Measurements from ENCODE around the gene UBL3.

The UBL3 gene

DNA sequence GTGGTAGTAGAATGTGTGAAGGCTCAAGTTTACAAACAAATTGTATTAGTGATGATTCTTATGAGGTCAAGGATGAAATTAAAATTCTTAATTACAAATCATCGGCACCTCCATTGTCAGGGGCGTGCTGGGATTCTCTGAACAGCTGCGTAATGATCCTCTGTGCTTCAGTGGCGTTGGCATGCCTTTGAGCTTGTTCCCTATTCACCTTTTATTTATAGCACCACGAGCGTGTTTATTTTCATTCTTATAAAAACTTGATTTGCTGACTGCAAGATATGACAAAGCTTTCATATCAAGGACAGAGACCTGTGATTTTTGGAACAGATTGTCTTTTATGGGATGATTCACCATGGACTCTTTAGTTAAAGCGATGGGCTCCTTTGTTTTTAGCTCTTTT lies 18.2 kb upstream of the UBL3 start:
- no peak overlapping the region for H3K9ac ChIP-seq
- H3K27ac ChIP-seq = no peak overlapping the region
- H3K4me1 ChIP-seq (ENCODE audit: low read depth, poor library complexity, severe bottlenecking) = no peaks in the 10 kb centered on the region
- no peak overlapping the region for H3K4me3 ChIP-seq (IDR thresholded peaks at IDR 0.05; ENCODE audit: insufficient read depth, low read depth, low read length)
- no peaks in the 10 kb centered on the region for H3K79me2 ChIP-seq (ENCODE audit: insufficient read depth, low read depth)
- H3K4me2 ChIP-seq = no peak overlapping the region
- no peak overlapping the region for H2AFZ ChIP-seq (ENCODE audit: low read depth)
- no peaks in the 10 kb centered on the region for H3K36me3 ChIP-seq (ENCODE audit: insufficient read depth)
- no peaks in the 10 kb centered on the region for H3K27me3 ChIP-seq (ENCODE audit: insufficient read depth, low read depth)
- TF ChIP-seq, protein P1, sequence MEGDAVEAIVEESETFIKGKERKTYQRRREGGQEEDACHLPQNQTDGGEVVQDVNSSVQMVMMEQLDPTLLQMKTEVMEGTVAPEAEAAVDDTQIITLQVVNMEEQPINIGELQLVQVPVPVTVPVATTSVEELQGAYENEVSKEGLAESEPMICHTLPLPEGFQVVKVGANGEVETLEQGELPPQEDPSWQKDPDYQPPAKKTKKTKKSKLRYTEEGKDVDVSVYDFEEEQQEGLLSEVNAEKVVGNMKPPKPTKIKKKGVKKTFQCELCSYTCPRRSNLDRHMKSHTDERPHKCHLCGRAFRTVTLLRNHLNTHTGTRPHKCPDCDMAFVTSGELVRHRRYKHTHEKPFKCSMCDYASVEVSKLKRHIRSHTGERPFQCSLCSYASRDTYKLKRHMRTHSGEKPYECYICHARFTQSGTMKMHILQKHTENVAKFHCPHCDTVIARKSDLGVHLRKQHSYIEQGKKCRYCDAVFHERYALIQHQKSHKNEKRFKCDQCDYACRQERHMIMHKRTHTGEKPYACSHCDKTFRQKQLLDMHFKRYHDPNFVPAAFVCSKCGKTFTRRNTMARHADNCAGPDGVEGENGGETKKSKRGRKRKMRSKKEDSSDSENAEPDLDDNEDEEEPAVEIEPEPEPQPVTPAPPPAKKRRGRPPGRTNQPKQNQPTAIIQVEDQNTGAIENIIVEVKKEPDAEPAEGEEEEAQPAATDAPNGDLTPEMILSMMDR (conservative IDR thresholded peaks at IDR 0.05; ENCODE audit: low read depth, low read length) = no peak
- H4K20me1 ChIP-seq (ENCODE audit: insufficient read depth) = no peaks in the 10 kb centered on the region

DNA sequence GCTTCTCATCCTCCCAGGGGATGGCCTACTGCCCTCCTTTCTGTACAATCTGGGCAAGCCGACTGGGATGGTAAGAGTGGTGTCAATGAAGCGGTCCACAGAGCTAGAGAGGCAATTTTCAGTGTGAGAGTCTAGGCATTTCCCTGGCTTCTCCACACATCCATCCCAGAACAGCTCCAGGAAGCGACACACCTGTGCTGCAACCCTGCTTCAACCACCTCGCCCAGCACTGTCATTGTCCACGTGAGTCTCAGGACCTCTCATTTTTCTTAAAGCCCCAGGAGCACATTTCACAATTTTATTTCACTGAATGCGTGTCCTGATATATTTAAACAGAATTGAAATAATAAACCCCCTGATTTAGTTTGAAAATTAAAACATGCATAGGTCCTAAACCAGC lies 15.5 kb upstream of the UBL3 start:
- Histone ChIP-seq H3K4me3 (IDR thresholded peaks at IDR 0.05; ENCODE audit: insufficient read depth, low read depth, low read length) (no peak overlapping the region), H3K27me3 (ENCODE audit: insufficient read depth, low read depth) (no peaks in the 10 kb centered on the region), H3K4me2 (no peak overlapping the region), H3K79me2 (ENCODE audit: insufficient read depth, low read depth) (no peaks in the 10 kb centered on the region), H4K20me1 (ENCODE audit: insufficient read depth) (no peaks in the 10 kb centered on the region), H3K9ac (no peak overlapping the region), H2AFZ (ENCODE audit: low read depth) (no peak overlapping the region), H3K27ac (no peak overlapping the region), H3K36me3 (ENCODE audit: insufficient read depth) (no peaks in the 10 kb centered on the region), H3K4me1 (ENCODE audit: low read depth, poor library complexity, severe bottlenecking) (no peaks in the 10 kb centered on the region)
- TF ChIP-seq, protein P1 (conservative IDR thresholded peaks at IDR 0.05; ENCODE audit: low read depth, low read length) = no peak

DNA sequence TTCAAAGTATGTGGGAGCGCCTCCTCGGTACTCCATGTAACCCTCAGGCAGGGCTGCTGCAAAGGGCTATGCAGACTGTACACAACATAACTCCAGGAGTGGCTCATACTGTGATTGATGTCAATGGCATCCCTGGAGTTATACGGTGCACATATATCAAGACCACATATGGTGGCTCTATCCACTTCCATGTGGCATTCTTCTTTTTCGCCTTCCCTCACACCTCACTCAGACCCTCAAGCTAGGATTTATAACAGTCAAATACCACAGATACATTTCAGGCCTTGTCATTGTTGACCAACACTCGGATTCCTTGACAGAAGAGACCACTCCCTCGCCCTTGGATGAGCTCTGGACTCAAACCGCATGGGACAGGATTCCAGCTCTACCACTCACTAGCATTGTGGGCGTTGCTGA lies 11.3 kb upstream of the UBL3 start:
- H3K79me2 ChIP-seq (ENCODE audit: insufficient read depth, low read depth) = no peaks in the 10 kb centered on the region
- no peak overlapping the region for H3K27ac ChIP-seq
- no peaks in the 10 kb centered on the region for H3K4me1 ChIP-seq (ENCODE audit: low read depth, poor library complexity, severe bottlenecking)
- no peak overlapping the region for H3K9ac ChIP-seq
- no peaks in the 10 kb centered on the region for H3K27me3 ChIP-seq (ENCODE audit: insufficient read depth, low read depth)
- no peak overlapping the region for H3K4me3 ChIP-seq (IDR thresholded peaks at IDR 0.05; ENCODE audit: insufficient read depth, low read depth, low read length)
- H3K36me3 ChIP-seq (ENCODE audit: insufficient read depth) = no peaks in the 10 kb centered on the region
- TF ChIP-seq, protein P1 (conservative IDR thresholded peaks at IDR 0.05; ENCODE audit: low read depth, low read length) = no peak
- H4K20me1 ChIP-seq (ENCODE audit: insufficient read depth) = no peaks in the 10 kb centered on the region
- no peak overlapping the region for H3K4me2 ChIP-seq
- H2AFZ ChIP-seq (ENCODE audit: low read depth) = no peak overlapping the region

DNA sequence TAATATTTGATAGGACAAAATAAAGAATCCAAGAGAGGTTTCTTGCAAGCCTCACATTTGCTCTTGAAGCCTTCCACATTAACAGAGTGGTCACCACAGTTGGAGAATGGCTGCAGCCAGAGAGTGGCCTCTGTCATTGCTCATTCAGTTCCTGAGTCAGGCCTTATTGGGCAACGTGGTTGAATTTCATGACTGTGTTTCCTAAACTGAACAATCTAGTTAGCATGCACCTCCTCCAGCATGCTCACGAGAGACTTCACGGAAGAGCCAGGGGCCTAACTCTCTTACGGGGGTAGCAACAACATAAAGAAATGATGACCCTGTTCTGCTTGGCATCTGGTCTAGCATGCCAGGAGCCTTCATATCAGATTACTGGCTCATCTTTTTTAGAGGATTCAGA lies 9.6 kb upstream of the UBL3 start:
- Histone ChIP-seq H3K4me3 (IDR thresholded peaks at IDR 0.05; ENCODE audit: insufficient read depth, low read depth, low read length) (no peak overlapping the region), H3K9ac (no peak overlapping the region), H3K4me1 (ENCODE audit: low read depth, poor library complexity, severe bottlenecking) (no peaks in the 10 kb centered on the region), H4K20me1 (ENCODE audit: insufficient read depth) (no peaks in the 10 kb centered on the region), H3K27ac (no peak overlapping the region), H3K4me2 (no peak overlapping the region), H2AFZ (ENCODE audit: low read depth) (no peak overlapping the region), H3K36me3 (ENCODE audit: insufficient read depth) (no peaks in the 10 kb centered on the region), H3K79me2 (ENCODE audit: insufficient read depth, low read depth) (no peaks in the 10 kb centered on the region), H3K27me3 (ENCODE audit: insufficient read depth, low read depth) (no peaks in the 10 kb centered on the region)
- TF ChIP-seq, protein P1 (conservative IDR thresholded peaks at IDR 0.05; ENCODE audit: low read depth, low read length) = no peak

All from KMS-11 (cell line).